ENCODE data around the gene HMCN2. TPM values are rescaled to one million over a fixed set of nuclear protein-coding genes. Genes with fewer than 3 reads are reported as not detected.

The HMCN2 gene
- total RNA-seq, 1 experiment from 2014 or later, result 5.6 TPM

DNA sequence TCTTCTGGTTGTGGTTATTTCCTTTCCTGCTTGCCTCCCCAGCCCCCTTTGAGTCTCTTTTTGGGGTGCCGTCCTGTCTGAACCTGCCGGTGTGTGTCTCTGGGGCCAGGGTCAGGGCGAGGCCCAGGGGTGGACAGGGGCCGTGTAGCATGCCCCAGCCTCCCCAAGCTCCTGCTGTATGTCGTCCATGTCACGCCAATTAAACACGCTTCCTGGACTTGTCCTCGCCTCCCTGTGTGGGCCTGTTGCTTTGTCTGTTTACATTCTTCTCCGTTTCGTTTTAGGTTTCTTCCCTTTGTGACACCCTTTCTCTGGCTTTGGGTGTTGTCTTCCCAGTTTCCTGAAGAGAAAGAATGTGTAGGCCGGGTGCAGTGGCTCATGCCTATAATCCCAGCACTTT, 28.5 kb upstream of the HMCN2 start (continued):
- TF ChIP-seq, protein P1, sequence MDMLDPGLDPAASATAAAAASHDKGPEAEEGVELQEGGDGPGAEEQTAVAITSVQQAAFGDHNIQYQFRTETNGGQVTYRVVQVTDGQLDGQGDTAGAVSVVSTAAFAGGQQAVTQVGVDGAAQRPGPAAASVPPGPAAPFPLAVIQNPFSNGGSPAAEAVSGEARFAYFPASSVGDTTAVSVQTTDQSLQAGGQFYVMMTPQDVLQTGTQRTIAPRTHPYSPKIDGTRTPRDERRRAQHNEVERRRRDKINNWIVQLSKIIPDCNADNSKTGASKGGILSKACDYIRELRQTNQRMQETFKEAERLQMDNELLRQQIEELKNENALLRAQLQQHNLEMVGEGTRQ (CRISPR knock-in tag; IDR thresholded peaks at IDR 0.05), result no peak
- TF ChIP-seq, protein P2, sequence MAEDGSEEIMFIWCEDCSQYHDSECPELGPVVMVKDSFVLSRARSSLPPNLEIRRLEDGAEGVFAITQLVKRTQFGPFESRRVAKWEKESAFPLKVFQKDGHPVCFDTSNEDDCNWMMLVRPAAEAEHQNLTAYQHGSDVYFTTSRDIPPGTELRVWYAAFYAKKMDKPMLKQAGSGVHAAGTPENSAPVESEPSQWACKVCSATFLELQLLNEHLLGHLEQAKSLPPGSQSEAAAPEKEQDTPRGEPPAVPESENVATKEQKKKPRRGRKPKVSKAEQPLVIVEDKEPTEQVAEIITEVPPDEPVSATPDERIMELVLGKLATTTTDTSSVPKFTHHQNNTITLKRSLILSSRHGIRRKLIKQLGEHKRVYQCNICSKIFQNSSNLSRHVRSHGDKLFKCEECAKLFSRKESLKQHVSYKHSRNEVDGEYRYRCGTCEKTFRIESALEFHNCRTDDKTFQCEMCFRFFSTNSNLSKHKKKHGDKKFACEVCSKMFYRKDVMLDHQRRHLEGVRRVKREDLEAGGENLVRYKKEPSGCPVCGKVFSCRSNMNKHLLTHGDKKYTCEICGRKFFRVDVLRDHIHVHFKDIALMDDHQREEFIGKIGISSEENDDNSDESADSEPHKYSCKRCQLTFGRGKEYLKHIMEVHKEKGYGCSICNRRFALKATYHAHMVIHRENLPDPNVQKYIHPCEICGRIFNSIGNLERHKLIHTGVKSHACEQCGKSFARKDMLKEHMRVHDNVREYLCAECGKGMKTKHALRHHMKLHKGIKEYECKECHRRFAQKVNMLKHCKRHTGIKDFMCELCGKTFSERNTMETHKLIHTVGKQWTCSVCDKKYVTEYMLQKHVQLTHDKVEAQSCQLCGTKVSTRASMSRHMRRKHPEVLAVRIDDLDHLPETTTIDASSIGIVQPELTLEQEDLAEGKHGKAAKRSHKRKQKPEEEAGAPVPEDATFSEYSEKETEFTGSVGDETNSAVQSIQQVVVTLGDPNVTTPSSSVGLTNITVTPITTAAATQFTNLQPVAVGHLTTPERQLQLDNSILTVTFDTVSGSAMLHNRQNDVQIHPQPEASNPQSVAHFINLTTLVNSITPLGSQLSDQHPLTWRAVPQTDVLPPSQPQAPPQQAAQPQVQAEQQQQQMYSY (CRISPR knock-in tag; IDR thresholded peaks at IDR 0.05), result no peak
- no peak for TF ChIP-seq TCF7 (CRISPR knock-in tag; IDR thresholded peaks at IDR 0.05; ENCODE audit: low read depth)
- TF ChIP-seq, protein P3, sequence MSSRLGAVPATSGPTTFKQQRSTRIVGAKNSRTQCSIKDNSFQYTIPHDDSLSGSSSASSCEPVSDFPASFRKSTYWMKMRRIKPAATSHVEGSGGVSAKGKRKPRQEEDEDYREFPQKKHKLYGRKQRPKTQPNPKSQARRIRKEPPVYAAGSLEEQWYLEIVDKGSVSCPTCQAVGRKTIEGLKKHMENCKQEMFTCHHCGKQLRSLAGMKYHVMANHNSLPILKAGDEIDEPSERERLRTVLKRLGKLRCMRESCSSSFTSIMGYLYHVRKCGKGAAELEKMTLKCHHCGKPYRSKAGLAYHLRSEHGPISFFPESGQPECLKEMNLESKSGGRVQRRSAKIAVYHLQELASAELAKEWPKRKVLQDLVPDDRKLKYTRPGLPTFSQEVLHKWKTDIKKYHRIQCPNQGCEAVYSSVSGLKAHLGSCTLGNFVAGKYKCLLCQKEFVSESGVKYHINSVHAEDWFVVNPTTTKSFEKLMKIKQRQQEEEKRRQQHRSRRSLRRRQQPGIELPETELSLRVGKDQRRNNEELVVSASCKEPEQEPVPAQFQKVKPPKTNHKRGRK (CRISPR knock-in tag; IDR thresholded peaks at IDR 0.05; ENCODE audit: borderline replicate concordance), result no peak

DNA sequence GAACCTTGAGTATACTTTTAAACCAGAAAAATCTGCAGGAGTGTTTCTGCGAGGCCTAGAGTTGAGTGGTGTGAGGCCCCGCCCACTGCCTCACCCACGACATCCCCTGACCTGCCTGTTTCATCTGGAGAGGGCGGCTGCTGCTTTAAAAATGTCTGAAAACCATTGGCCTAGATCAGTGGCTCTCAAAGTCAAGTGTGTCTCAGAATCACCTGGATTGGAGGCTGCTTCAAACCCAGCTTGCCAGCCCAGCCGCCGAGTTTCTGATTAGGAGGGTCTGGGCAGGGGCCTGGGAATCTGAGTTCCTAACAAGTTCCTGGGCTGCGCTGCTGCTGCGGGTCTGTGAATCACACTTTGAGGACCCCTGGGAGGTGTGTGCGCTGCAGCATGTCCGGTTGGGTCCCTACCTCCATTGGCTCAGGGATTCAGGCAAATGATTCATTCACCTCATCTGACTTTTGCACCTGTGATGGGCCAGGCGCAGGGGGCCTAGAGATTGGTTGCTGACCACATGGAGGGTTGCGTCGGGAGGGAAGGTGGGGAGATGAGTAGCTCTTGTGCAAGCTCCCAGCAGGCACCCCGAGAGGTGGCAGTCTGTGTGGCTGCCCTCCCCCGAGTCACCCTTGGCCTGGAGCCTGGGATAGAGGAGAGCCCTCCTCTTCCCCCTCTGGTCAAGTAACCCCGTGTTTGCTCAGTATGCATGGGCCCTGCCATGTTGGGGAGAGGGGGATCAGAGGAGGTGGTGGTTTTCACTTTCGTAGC, 27.6 kb upstream of the HMCN2 start:
- no peak overlapping the region for H3K4me3 Mint-ChIP-seq

DNA sequence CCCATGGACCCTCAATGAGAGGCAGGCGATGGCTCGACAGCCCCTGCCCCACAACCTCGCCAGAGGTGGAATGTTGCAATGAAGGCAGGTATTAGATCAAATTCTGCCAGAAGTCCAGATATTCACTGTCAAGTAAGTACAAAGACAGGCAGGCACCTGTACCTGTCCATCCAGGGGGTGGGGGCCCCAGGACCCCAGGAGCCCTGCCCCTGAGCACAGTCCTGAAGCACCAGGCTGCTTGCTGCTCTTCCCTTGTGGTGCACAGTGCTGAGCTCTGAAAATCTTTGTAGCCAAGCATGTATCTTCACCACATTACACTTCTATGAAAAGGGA, 26.2 kb upstream of the HMCN2 start:
- H3K27ac Mint-ChIP-seq, result no peak overlapping the region
- ChIA-PET CTCF (interaction anchor here (1.2 kb wide), 1 partner anchor 100 kb away, joined by 3 read pairs; no protein-coding TSS in a partner anchor), POLR2A (no interaction called here)
- peaks cover 19% of the 10 kb centered on the region for H3K4me1 Mint-ChIP-seq
- peaks cover 14% of the 10 kb centered on the region for H3K27me3 Mint-ChIP-seq (ENCODE audit: low read depth)
- no peaks in the 10 kb centered on the region for H3K36me3 Mint-ChIP-seq
- no peak overlapping the region for H3K4me3 Mint-ChIP-seq
- H3K9me3 Mint-ChIP-seq, result no peaks in the 10 kb centered on the region
- DNase-seq (ENCODE audit: low spot score) (no peak), ATAC-seq (no peak)
- TF ChIP-seq ZNF416 (CRISPR knock-in tag; IDR thresholded peaks at IDR 0.05), result no peak
- no peak for TF ChIP-seq FOXK1 (CRISPR knock-in tag; IDR thresholded peaks at IDR 0.05)
- TF ChIP-seq NFE2L1 (CRISPR knock-in tag; IDR thresholded peaks at IDR 0.05), result no peak
- no peak for TF ChIP-seq ZNF671 (CRISPR knock-in tag; IDR thresholded peaks at IDR 0.05)
- TF ChIP-seq, protein P4, sequence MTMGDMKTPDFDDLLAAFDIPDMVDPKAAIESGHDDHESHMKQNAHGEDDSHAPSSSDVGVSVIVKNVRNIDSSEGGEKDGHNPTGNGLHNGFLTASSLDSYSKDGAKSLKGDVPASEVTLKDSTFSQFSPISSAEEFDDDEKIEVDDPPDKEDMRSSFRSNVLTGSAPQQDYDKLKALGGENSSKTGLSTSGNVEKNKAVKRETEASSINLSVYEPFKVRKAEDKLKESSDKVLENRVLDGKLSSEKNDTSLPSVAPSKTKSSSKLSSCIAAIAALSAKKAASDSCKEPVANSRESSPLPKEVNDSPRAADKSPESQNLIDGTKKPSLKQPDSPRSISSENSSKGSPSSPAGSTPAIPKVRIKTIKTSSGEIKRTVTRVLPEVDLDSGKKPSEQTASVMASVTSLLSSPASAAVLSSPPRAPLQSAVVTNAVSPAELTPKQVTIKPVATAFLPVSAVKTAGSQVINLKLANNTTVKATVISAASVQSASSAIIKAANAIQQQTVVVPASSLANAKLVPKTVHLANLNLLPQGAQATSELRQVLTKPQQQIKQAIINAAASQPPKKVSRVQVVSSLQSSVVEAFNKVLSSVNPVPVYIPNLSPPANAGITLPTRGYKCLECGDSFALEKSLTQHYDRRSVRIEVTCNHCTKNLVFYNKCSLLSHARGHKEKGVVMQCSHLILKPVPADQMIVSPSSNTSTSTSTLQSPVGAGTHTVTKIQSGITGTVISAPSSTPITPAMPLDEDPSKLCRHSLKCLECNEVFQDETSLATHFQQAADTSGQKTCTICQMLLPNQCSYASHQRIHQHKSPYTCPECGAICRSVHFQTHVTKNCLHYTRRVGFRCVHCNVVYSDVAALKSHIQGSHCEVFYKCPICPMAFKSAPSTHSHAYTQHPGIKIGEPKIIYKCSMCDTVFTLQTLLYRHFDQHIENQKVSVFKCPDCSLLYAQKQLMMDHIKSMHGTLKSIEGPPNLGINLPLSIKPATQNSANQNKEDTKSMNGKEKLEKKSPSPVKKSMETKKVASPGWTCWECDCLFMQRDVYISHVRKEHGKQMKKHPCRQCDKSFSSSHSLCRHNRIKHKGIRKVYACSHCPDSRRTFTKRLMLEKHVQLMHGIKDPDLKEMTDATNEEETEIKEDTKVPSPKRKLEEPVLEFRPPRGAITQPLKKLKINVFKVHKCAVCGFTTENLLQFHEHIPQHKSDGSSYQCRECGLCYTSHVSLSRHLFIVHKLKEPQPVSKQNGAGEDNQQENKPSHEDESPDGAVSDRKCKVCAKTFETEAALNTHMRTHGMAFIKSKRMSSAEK (CRISPR knock-in tag; IDR thresholded peaks at IDR 0.05; ENCODE audit: borderline replicate concordance), result no peak
- no peak for TF ChIP-seq SOX15 (CRISPR knock-in tag; IDR thresholded peaks at IDR 0.05)
- TF ChIP-seq GRHL2 (CRISPR knock-in tag; IDR thresholded peaks at IDR 0.05; ENCODE audit: insufficient replicate concordance, severe bottlenecking), result no peak
- TF ChIP-seq CBFB (CRISPR knock-in tag; IDR thresholded peaks at IDR 0.05; ENCODE audit: low read depth), result no peak
- TF ChIP-seq, protein P5, sequence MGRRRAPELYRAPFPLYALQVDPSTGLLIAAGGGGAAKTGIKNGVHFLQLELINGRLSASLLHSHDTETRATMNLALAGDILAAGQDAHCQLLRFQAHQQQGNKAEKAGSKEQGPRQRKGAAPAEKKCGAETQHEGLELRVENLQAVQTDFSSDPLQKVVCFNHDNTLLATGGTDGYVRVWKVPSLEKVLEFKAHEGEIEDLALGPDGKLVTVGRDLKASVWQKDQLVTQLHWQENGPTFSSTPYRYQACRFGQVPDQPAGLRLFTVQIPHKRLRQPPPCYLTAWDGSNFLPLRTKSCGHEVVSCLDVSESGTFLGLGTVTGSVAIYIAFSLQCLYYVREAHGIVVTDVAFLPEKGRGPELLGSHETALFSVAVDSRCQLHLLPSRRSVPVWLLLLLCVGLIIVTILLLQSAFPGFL (CRISPR knock-in tag; IDR thresholded peaks at IDR 0.05; ENCODE audit: borderline replicate concordance), result no peak

More for the DNA sequence above, 27.6 kb upstream of the HMCN2 start:
- ChIA-PET CTCF (interaction anchor here (0.8 to 1.3 kb wide), 2 partner anchors 27 to 120 kb away, joined by 3 read pairs; partner anchors contain the start of gene HMCN2), POLR2A (no interaction called here)
- no peaks in the 10 kb centered on the region for H3K9me3 Mint-ChIP-seq
- ATAC-seq, result 0 out of 2 replicates have a peak, but pooled peaks have one; percentile 4
- TF ChIP-seq ZNF671 (CRISPR knock-in tag; IDR thresholded peaks at IDR 0.05) (no peak), NFATC4 (CRISPR knock-in tag; IDR thresholded peaks at IDR 0.05) (no peak), NFYB (CRISPR knock-in tag; conservative IDR thresholded peaks at IDR 0.05; ENCODE audit: low read depth) (no peak), TEAD1 (CRISPR knock-in tag; IDR thresholded peaks at IDR 0.05) (no peak)
- TF ChIP-seq, protein P6, sequence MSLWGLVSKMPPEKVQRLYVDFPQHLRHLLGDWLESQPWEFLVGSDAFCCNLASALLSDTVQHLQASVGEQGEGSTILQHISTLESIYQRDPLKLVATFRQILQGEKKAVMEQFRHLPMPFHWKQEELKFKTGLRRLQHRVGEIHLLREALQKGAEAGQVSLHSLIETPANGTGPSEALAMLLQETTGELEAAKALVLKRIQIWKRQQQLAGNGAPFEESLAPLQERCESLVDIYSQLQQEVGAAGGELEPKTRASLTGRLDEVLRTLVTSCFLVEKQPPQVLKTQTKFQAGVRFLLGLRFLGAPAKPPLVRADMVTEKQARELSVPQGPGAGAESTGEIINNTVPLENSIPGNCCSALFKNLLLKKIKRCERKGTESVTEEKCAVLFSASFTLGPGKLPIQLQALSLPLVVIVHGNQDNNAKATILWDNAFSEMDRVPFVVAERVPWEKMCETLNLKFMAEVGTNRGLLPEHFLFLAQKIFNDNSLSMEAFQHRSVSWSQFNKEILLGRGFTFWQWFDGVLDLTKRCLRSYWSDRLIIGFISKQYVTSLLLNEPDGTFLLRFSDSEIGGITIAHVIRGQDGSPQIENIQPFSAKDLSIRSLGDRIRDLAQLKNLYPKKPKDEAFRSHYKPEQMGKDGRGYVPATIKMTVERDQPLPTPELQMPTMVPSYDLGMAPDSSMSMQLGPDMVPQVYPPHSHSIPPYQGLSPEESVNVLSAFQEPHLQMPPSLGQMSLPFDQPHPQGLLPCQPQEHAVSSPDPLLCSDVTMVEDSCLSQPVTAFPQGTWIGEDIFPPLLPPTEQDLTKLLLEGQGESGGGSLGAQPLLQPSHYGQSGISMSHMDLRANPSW (CRISPR knock-in tag; conservative IDR thresholded peaks at IDR 0.05; ENCODE audit: low read depth), result no peak
- H3K27me3 Mint-ChIP-seq (ENCODE audit: low read depth), result peaks cover 13% of the 10 kb centered on the region
- DNase-seq (ENCODE audit: low spot score), result no peak
- peaks cover 21% of the 10 kb centered on the region for H3K4me1 Mint-ChIP-seq
- H3K27ac Mint-ChIP-seq, result peak overlapping the region; percentile 27; the same call in 1 of the 2 replicates
- H3K36me3 Mint-ChIP-seq, result peaks cover 3% of the 10 kb centered on the region

Measured in WTC11 (cell line).